ENCODE data around the gene GNB5.

GNB5 gene

GRCh38 chr15:52181938-52182780, 9.0 kb downstream of the GNB5 start:
- TF ChIP-seq ZFX (IDR thresholded peaks at IDR 0.05) (no peak), CTCF (conservative IDR thresholded peaks at IDR 0.05) (no peak)
- H3K27ac ChIP-seq = no peak overlapping the region

DNA sequence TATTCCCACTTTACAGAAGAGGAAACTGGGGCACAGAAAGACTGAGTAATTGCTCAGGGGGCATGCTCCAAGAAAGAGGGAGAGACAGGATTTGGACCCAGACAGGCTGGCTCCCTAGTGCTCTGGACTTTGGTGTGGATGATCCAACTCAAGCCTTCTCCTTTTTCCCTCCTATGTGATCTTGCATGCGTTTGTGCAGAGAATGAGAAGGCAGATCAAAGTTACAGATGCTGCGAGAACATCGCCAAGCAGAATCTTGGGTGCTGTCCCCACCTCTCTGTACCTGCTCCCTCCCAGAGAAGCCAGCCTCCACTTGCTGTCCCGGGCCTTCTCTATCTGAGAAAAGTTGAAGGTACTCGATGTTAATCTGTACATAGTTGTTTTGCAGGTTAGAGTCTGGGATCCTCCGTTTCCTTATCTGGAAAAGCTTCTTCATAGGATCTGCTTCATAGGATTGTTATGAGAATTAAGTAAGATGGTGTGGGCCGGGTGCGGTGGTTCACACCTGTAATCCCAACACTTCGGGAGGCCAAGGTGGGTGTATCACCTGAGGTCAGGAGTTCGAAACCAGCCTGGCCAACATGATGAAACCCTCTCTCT, 10.2 kb downstream of the GNB5 start:
- H3K27ac ChIP-seq = no peak overlapping the region

DNA sequence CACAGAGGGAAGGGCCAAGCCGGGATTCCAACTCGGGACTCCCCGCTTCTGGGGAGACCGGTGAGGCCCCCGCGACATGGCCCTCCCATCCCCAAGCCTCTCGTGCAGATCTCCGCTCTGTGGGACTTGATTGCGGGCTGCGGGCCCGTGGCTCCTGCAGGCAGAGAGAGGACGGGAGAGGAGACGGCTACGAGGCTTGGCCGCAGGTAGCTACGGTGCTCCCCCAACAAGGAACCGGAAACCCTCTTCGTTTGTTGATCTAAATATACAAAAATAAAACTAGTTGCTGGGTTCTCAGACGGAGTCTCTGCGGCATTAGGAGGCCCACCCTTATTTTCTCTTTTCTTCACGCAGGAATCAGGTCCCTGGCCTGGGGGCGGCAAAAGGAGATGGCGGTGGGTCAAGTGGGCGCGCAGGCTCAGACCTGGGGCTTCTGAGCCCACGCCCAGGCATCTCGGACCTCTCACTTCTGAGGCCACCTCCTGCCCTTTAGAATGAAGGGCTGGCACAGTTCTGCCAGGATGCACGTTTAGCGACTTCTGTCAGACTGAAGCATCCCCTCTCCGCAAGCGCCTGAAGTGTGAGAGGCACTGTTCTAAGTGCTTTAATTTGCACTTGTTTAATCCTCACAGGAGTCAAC, 10.9 kb downstream of the GNB5 start:
- TF ChIP-seq CTCF (conservative IDR thresholded peaks at IDR 0.05) (no peak), ZFX (IDR thresholded peaks at IDR 0.05) (no peak)
- H3K27ac ChIP-seq = peak overlapping the region; percentile 77

More for the DNA sequence above, 10.2 kb downstream of the GNB5 start:
- TF ChIP-seq ZFX (IDR thresholded peaks at IDR 0.05) (no peak), CTCF (conservative IDR thresholded peaks at IDR 0.05) (no peak)

- TF ChIP-seq CTCF (conservative IDR thresholded peaks at IDR 0.05) (peak; percentile 20; the same call in 1 of the 2 replicates), ZFX (IDR thresholded peaks at IDR 0.05) (peak; percentile 44; the same call in 1 of the 2 replicates)
- peak overlapping the region; percentile 77 for H3K27ac ChIP-seq
These were observed 11.7 kb downstream of the GNB5 start for GRCh38 chr15:52179278-52180195.

GRCh38 chr15:52178765-52179164, 12.4 kb downstream of the GNB5 start:
- H3K27ac ChIP-seq = peak overlapping the region; percentile 77
- no peak for TF ChIP-seq ZFX (IDR thresholded peaks at IDR 0.05)
- no peak for TF ChIP-seq CTCF (conservative IDR thresholded peaks at IDR 0.05)

- peak overlapping the region; percentile 5; the same call in 1 of the 2 replicates for H3K27ac ChIP-seq
- TF ChIP-seq CTCF (conservative IDR thresholded peaks at IDR 0.05) (no peak), ZFX (IDR thresholded peaks at IDR 0.05) (no peak)
These were observed 18.3 kb downstream of the GNB5 start for GRCh38 chr15:52172869-52173268.
